HepG2 (cell line): Measurements from ENCODE around the gene CACNG8. TPM values are rescaled to one million over a fixed set of nuclear protein-coding genes. Genes with fewer than 3 reads are reported as not detected.

Experiments used
- HOXD1 ChIP-seq: sonication (generic); formaldehyde crosslinking; IDR thresholded peaks from 2 replicates; pipeline ENCODE4 v1.5.0; 2020; ENCODE audit warnings: missing genetic modification reagents
- ZBTB40 ChIP-seq, 2 experiments: fragments of 450-650 bp in 1 of 2; sonication (generic) in 1 of 2; formaldehyde crosslinking in 1 of 2; IDR thresholded peaks; 2 replicates each; pipeline versions ENCODE4 v1.6.1 to v1.8.0; 2016 to 2022; ENCODE audit warnings: antibody characterized with exemption in 1 of 2, mild to moderate bottlenecking in 1 of 2, missing genetic modification reagents in 1 of 2
- polyA plus RNA-seq, 8 experiments: library from polyadenylated mRNA; depleted of rRNA in 3 of 8; stranded (reverse) in 7 of 8; unstranded in 1 of 8; fragments of >200 nt; fragmentation: Illumina TruSeq in 4 of 8; extraction: Trizol in 4 of 8; gene quantifications; 2 replicates each; pipeline versions ENCODE4 v1.2.1 to v1.2.3, GENCODE V29; 2011 to 2016; ENCODE audit warnings: low read depth in 4 of 8, missing spikeins in 1 of 8, mixed read lengths in 1 of 8; ENCODE audit not compliant: insufficient read depth in 1 of 8
- total RNA-seq, 5 experiments: library from RNA; depleted of rRNA; stranded (reverse); fragments of >200 nt; fragmentation: Illumina TruSeq; extraction: Trizol; gene quantifications; 2 replicates each; pipeline ENCODE4 v1.2.3, GENCODE V29; 2016; ENCODE audit warnings: low read depth in 1 of 5

CACNG8 gene
- total and polyA plus RNA-seq, 2 of the 13 experiments (the other 11 are each of a cell fraction or from before 2014, with no cell fraction given): not detected

- TF ChIP-seq ZBTB40 (IDR thresholded peaks at IDR 0.05) (no peak), ZBTB40 (CRISPR knock-in tag; IDR thresholded peaks at IDR 0.05) (no peak), HOXD1 (CRISPR knock-in tag) (no peak)
Measured at GRCh38 chr19:53953383-53953782, 9.4 kb upstream of the CACNG8 start (continued).
